WERI-Rb-1 (cell line): Measurements from ENCODE around the gene PLD5.

Experiments used
- DNase-seq: peaks from one replicate; pipeline ENCODE4 v3.0.0-alpha.2; 2020
- H3K27ac ChIP-seq: fragments of 250-450 bp; sonication (Bioruptor Pico); 2 replicates; pipeline ENCODE4 v1.5.1; 2020; ENCODE audit warnings: mild to moderate bottlenecking, moderate library complexity
- H3K27me3 ChIP-seq: fragments of 250-450 bp; sonication (Bioruptor Pico); 2 replicates; pipeline ENCODE4 v1.5.1; 2021; ENCODE audit warnings: mild to moderate bottlenecking, low read depth, moderate library complexity; ENCODE audit not compliant: insufficient read depth, severe bottlenecking
- H3K36me3 ChIP-seq: fragments of 250-450 bp; sonication (Bioruptor Pico); 2 replicates; pipeline ENCODE4 v1.5.1; 2020; ENCODE audit warnings: mild to moderate bottlenecking, moderate library complexity
- H3K4me3 ChIP-seq: 2 replicates; pipeline ENCODE4 v1.5.1; 2011; ENCODE audit warnings: low read depth, mild to moderate bottlenecking, control low read depth, low read length
- H3K9me3 ChIP-seq: fragments of 250-450 bp; sonication (Bioruptor Pico); 2 replicates; pipeline ENCODE4 v1.5.1; 2021; ENCODE audit warnings: mild to moderate bottlenecking, moderate library complexity; ENCODE audit not compliant: severe bottlenecking
- TF ChIP-seq, protein P1 (sequence below): IDR thresholded peaks from 2 replicates; pipeline ENCODE4 v1.5.1; 2011; ENCODE audit warnings: low read depth, mild to moderate bottlenecking, control low read depth, inconsistent platforms, low read length

Gene PLD5

GRCh38 chr1:242556276-242556675, 31.8 kb upstream of the PLD5 start:
- Histone ChIP-seq H3K27me3 (no peaks in the 10 kb centered on the region), H3K9me3 (peaks cover 3% of the 10 kb centered on the region), H3K4me3 (no peak overlapping the region), H3K36me3 (no peaks in the 10 kb centered on the region), H3K27ac (no peak overlapping the region)
- no peak for DNase-seq
- TF ChIP-seq, protein P1, sequence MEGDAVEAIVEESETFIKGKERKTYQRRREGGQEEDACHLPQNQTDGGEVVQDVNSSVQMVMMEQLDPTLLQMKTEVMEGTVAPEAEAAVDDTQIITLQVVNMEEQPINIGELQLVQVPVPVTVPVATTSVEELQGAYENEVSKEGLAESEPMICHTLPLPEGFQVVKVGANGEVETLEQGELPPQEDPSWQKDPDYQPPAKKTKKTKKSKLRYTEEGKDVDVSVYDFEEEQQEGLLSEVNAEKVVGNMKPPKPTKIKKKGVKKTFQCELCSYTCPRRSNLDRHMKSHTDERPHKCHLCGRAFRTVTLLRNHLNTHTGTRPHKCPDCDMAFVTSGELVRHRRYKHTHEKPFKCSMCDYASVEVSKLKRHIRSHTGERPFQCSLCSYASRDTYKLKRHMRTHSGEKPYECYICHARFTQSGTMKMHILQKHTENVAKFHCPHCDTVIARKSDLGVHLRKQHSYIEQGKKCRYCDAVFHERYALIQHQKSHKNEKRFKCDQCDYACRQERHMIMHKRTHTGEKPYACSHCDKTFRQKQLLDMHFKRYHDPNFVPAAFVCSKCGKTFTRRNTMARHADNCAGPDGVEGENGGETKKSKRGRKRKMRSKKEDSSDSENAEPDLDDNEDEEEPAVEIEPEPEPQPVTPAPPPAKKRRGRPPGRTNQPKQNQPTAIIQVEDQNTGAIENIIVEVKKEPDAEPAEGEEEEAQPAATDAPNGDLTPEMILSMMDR = no peak

DNA sequence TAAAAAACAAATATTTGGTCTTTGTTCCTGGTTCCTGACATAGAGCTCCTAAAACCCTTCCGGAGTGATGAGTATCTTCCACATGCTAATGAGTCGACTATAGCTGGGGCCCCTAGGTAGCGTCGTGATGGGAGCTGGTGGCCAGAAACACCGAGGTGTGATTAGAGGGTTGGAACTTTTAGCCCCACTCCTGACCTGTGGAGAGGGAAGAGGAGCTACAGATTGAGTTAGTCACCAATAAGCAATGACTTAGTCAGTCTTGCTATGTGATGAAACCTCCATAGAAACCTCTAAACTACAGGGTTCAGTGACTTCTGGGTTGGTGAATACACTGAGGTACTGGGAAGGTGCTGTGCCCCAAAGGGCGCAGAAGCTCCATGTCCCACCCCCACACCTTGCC, 30.1 kb upstream of the PLD5 start:
- no peaks in the 10 kb centered on the region for H3K36me3 ChIP-seq

DNA sequence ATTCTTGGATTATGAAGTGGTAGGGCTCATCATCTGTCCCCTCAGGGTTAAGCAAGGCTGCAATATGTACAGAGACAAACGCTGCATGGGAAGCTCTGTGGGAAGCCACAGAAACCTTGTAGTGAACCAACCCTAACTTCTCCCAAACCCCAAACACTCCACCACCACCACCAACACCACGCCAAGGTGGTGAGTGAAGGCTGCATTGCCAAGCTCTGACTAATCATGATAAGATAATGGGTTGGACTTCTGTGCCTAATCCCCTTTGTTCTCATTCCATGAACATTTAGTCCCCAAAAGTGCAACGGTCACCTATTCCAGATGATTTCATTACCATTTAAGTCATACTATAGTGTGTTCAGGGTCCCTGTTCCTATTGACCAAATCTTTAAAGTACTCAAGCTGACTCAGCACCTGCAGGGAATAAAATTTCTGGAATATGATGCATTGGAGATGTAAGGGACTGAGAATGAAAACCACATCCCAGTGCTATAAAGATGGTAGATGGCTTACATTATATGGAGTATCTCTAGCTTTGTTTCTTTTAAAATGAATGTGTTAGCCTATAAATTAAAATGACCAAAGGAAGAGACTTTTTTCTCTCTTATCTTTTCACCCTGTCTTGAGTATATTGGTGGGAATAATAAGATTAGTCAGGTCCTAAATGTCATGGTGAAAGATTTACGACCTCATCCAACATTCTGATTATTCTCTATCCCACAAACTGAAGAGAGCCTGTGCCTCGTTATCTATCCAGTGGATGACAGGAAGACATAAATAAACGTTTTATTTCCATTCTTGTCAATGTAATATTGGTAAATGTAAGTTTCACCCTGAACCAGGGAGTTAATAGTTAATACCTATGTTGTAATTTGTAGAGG, 22.6 kb upstream of the PLD5 start:
- DNase-seq = no peak
- Histone ChIP-seq H3K27me3 (no peaks in the 10 kb centered on the region), H3K27ac (no peak overlapping the region), H3K9me3 (no peaks in the 10 kb centered on the region), H3K4me3 (no peak overlapping the region), H3K36me3 (no peaks in the 10 kb centered on the region)
- TF ChIP-seq, protein P1 = no peak

More for the DNA sequence above, 30.1 kb upstream of the PLD5 start:
- no peak for DNase-seq
- TF ChIP-seq, protein P1 = no peak
- no peak overlapping the region for H3K4me3 ChIP-seq
- H3K9me3 ChIP-seq = no peaks in the 10 kb centered on the region
- H3K27me3 ChIP-seq = no peaks in the 10 kb centered on the region
- H3K27ac ChIP-seq = no peak overlapping the region

- no peak for DNase-seq
- Histone ChIP-seq H3K36me3 (no peaks in the 10 kb centered on the region), H3K27me3 (no peaks in the 10 kb centered on the region), H3K4me3 (no peak overlapping the region), H3K27ac (no peak overlapping the region), H3K9me3 (no peaks in the 10 kb centered on the region)
- TF ChIP-seq, protein P1 = no peak
These were observed 21.9 kb upstream of the PLD5 start for GRCh38 chr1:242546441-242546840.

GRCh38 chr1:242544071-242544470, 19.6 kb upstream of the PLD5 start:
- TF ChIP-seq, protein P1 = no peak
- no peak for DNase-seq

More at GRCh38 chr1:242544071-242544470, 19.6 kb upstream of the PLD5 start:
- no peaks in the 10 kb centered on the region for H3K9me3 ChIP-seq
- no peaks in the 10 kb centered on the region for H3K36me3 ChIP-seq
- H3K27ac ChIP-seq = no peak overlapping the region
- H3K4me3 ChIP-seq = no peak overlapping the region
- H3K27me3 ChIP-seq = no peaks in the 10 kb centered on the region
